Erythroblast (primary cell): ENCODE data around the gene RALBP1.
"Not testable (repeated sequence)": the region's sequence is repeated elsewhere in the genome, so short reads cannot be mapped to it uniquely, and the experiment has no call there.

Experiments
- DNase-seq, 2 experiments: peaks; one replicate each; lab custom pipeline; 2025; lab: John Stamatoyannopoulos, UW
- GATA1 ChIP-seq: IDR thresholded peaks from 2 replicates; pipeline ENCODE4 v1.6.1; 2011; ENCODE audit warnings: low read depth, mild to moderate bottlenecking, control low read depth, low read length, moderate library complexity
- POLR2A ChIP-seq: IDR thresholded peaks from 2 replicates; pipeline ENCODE4 v1.6.1; 2011; ENCODE audit warnings: mild to moderate bottlenecking, low read length

Gene RALBP1

DNA sequence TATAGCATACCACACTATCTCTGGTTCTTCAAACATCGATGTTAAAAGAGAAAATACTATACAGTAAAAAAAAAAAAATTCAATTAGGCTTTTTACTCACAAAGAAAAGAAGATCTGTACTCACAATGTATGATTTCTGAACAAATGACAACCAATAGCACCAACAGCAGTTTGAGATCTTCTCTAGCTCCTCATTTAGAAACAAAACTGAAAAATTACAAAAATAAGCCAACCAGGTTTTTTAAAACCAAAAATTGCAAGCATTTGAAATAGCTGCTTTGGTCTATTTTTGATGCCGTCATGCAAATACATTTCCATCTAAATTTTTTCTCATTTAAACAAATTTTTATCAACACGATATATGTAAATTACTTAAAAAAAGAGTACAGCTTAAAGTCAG is 34.3 kb upstream of the RALBP1 start:
- TF ChIP-seq POLR2A (no peak), GATA1 (no peak)
- no peak for DNase-seq

DNA sequence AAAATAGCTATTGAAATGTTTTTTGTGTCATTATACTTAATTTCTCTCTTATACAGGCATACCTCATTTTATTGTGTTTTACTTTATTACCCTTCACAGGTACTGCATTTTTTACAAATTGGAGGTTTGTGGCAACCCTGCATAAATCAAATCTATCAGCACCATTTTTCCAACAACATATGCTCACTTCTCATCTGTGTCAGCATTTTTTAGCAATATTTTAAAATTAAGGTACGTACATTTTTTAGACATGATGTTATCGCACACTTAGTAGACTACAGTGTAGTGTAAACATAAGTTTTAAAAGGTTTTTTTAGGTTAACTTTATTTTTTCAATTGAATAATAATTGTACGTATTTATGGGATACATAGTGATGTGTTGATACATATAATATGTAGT is 30.8 kb upstream of the RALBP1 start:
- no peak for DNase-seq
- no peak for TF ChIP-seq POLR2A

DNA sequence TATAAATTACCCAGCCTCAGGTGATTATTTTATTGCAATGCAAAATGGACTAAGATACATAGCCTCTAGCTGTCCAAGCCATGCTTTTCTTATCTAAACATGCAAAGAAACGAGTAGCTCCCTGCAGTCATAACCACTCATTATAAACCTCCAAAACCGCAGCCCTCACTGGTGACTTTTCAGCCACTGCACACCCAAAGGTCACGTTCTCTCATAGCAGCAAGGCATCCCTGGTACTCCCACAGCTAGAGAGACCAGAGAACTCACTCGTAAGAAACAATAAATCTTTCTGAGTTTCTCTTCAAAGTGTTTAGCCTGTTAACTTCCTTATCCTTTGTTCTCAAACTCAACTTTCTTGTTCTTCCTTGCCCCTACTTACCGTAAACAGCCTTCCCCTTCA is 28.5 kb upstream of the RALBP1 start:
- DNase-seq, result no peak
- TF ChIP-seq GATA1 (no peak), POLR2A (no peak)

DNA sequence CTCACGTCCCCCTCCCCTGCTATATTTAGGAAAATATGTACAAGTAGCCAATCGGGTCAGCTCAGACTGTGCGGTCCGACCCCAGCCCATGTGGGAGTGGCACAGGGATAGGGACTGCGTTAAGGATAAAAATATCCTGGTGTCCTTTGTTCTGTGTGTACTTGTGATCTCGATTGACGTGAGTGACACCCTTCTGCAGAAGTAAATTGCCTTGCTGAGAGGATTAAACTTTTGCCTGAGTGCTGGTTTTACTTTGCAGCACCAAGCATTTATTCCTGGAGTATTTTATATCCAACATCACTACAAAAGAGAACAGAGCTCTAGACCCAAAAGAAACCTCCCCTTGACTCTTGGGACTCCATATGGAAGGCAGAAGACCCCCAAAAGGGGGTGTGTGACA is 28.0 kb upstream of the RALBP1 start:
- no peak for DNase-seq
- TF ChIP-seq POLR2A, result no peak
- no peak for TF ChIP-seq GATA1

DNA sequence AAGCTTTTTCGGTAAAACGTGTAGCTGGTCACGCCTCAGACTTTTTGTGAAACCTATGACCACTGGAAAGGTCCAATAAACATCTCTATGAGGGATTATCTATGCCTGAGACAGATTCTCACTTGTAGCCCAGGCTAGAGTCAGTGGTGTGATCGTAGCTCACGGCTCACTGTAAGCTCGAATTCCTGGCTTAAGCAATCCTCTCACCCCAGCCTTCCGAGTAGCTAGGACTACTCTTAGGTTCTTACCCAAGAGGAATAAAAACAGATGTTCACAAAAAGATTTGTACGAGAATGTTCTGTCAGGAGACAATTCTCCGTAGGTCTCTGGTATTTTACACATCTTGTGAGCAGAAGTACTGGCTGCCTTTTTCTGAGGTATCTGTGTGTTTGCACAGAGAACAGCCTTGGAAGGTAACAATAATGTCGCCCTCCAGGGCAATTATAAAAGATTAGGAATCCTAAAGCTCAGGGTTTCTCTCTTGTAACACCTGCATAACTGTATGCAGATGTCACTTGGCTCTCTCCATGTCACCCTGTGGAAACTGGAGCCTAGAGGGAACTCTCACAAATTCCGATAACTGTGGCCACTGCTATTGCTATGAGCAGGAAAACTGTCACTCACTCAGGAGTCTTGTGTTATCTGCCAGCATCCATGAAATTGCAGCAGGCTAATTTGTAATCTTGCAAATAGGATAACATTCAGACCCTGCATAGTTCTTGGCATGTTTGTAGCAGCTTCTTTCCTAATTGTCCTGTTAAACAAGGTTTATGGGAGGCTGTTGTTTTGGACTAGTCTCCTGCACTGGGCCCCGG is 25.5 kb upstream of the RALBP1 start:
- TF ChIP-seq GATA1 (no peak), POLR2A (no peak)
- DNase-seq, result no peak

DNA sequence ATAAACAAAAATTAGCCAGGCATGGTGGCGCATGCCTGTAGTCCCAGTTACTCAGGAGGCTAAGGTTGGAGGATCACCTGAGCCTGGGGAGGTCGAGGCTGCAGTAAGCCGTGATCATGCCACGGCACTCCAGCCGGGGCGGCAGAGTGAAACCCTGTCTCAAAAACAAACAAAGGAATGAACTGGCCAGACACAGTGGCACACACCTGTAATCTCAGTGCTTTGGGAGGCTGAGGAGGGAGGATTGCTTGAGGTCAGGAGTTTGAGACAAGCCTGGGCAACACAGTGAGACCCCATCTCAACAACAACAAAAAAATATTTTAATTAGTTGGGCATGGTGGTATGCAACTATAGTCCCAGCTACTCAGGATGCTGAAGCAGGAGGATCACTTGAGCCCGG is 24.4 kb upstream of the RALBP1 start:
- DNase-seq, result not testable (repeated sequence)

DNA sequence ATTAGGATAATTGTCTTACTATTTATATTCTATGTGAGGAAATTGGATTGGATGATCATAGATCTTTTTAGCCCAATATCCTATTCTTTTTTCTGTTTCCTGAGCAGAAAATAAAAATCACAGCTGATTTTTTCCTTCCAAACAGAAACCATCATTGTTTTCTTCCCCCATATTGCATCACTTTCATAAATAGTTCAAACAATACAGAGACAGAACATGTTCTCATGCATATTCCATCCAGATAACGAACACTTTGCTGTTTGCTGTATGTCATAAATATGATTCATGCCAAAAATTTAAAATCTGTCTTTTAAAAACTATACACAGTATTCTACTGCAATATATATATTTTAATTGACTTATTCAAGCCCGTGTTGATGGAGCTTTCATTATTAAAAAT is 22.0 kb upstream of the RALBP1 start:
- no peak for DNase-seq
- no peak for TF ChIP-seq GATA1
- TF ChIP-seq POLR2A, result no peak

DNA sequence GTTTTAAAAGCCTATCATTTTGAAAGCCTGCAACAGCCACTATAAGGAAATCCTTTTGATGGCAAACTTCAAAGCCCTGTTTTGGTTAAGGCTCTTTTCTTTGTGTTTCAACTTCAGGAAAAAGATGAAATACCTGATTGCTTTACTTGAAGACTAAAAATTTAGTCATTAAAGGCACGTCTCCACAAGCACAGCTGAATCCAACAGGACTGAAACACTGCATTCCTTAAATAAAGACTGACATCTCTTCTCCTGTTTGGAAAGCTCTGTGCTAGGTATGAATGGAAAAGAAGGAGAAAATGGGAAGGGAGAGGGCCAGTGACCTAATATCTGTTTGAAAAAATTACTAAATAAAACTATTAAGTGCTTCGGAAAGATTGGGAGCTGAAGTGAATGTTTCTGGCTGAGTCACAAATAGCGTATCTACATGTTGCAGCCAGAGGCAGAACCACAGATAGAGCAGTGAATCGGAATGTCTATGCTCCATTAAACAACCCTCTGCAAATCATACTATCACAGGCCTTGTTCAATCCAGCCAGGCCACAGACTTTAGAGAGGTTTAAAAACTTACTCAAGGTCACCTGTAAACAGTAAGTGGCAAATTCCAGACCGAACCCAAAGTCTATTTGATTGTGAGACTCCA is 21.1 kb upstream of the RALBP1 start:
- DNase-seq, result no peak

DNA sequence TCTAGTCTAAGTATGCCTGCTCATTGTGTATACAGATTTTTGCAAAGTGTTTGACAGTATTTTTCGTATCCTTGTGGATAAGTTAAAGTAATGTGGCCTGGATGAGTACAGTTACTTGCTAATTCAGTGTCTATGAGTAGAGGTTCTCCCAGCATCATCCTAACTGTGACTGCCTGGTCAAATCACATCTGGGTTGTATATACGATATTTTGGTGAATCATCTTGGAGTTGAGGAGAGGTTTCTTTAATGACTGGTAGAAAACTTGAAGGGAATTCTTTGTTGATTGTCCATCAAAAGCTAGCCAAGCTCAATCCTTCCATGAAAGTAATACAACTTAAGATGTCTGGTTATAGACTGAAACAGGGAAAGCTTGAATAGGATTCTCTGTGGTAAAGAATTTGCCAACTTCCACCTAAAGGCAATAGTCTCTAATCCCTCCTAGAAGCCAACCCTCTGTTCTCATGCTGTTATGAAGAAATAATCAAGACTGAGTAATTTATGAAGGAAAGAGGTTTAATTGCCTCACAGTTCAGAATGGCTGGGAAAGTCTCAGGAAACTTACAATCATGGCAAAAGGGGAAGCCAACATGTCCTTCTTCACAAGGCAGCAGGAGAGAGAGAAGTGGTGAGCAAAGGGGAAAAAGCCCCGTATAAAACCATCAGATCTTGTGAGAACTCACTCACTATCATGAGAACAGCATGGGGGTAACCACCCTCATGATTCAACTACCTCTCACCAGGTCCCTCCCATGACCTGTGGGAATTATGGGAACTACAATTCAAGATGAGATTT is 19.4 kb upstream of the RALBP1 start:
- TF ChIP-seq GATA1 (no peak), POLR2A (no peak)
- DNase-seq, result no peak

More for the DNA sequence above, 21.1 kb upstream of the RALBP1 start:
- no peak for TF ChIP-seq GATA1
- no peak for TF ChIP-seq POLR2A

DNA sequence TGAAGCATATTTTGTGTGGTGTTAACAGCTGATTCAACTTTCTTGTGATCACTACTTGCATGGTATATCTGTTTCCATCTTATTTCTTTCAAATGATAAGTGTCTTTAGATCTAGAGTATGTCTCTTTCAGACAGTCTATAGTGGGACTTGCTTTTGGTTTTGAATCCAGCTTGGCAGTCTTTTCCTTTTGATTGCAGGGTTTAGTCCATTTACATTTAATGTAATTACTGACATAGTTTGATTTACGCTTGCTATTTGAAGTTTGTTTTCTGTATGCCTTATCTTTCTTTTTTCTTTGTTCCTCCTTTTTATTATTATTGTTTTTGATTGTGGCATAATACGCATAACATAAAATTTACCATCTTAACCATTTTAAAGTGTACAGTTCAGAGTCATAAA is 9.2 kb upstream of the RALBP1 start:
- DNase-seq, result no peak
- no peak for TF ChIP-seq POLR2A
- no peak for TF ChIP-seq GATA1

DNA sequence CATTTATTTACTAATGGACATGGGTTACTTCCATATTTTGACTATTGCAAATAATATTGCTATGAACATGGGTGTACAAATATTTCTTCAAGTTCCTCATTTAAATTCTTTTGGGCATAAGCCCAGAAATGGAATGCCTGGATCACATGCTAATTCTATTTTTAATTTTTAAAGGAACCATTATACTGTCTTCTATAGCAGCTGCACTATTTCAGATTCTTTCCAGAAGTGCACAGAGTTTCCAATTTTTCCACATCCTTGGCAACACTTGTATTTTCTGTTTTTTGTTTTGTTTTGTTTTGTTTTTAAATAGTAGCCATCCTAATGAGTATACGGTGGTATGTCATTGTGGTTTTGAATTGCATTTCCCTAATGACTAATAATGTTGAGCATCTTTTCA is 8.5 kb upstream of the RALBP1 start:
- no peak for DNase-seq

DNA sequence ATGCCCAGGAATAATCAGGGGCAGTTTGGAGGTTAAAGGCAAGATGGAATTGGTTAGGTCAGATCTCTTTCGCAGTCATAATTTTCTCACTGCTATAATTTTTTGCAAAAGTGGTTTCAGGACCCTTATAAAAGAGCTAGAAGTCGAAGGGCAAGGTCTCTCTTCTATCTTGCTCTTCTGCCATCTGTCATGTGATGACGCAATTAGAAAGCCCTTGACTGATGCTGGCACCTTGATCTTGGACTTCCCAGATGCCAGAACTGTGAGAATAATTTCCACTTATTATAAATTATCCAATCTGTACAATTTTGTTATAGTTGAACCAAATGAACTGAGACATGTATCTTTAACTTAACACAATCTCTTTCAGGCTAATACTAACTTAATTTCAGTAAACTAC is 6.3 kb upstream of the RALBP1 start:
- TF ChIP-seq POLR2A (no peak), GATA1 (no peak)
- no peak for DNase-seq

More for the DNA sequence above, 8.5 kb upstream of the RALBP1 start:
- TF ChIP-seq POLR2A (no peak), GATA1 (no peak)

DNA sequence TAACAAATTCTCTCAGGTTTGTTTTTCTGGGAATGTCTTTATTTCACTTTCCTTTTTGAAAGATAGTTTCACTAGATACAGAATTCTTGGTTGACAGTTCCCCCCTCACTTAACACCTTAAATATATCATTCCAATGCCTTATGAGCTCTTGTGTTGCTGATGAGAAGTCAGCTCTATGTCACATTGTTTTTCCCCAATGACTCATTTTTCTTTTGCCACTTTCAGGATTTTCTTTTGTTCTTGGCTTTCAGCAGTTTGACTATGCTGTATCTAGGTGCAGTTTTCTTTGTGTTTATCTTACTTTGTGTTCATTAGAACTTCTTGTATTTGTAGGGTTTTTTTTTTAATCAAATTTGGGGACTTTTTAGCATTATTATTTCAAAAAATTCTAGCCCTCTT is 5.6 kb upstream of the RALBP1 start:
- no peak for TF ChIP-seq GATA1
- TF ChIP-seq POLR2A, result no peak
- no peak for DNase-seq
